GM23338 (cell line): ENCODE results near the gene LHX8. TPM values are rescaled to one million over a fixed set of nuclear protein-coding genes. Genes with fewer than 3 reads are reported as not detected.

Experiments
- ATAC-seq: fragments of 200-7000 bp; cut with Tn5 transposase; 3 replicates; pipeline ENCODE4 v1.9.1; 2020
- DNase-seq: peaks from one replicate; pipeline ENCODE4 v3.0.0-alpha.2; 2015; ENCODE audit warnings: low spot score
- H2AFZ ChIP-seq: fragments of 200-600 bp; sonication (generic); 2 replicates; pipeline ENCODE4 v1.8.0; 2016; ENCODE audit warnings: antibody characterized with exemption, mild to moderate bottlenecking, moderate library complexity
- H3F3A ChIP-seq: fragments of 200-600 bp; sonication (generic); replicated peaks from 2 replicates; pipeline ENCODE4 v1.8.0; 2017; ENCODE audit warnings: antibody characterized with exemption, mixed run types, low read depth
- H3K27ac ChIP-seq: fragments of 200-600 bp; sonication (generic); 2 replicates; pipeline ENCODE4 v1.6.1; 2016; ENCODE audit warnings: low read depth
- H3K27me3 ChIP-seq: fragments of 200-600 bp; sonication (generic); 2 replicates; pipeline ENCODE4 v1.8.0; 2016; ENCODE audit warnings: mild to moderate bottlenecking, mixed run types, moderate library complexity; ENCODE audit not compliant: insufficient read depth
- H3K36me3 ChIP-seq: fragments of 200-600 bp; sonication (generic); 2 replicates; pipeline ENCODE4 v1.8.0; 2016; ENCODE audit warnings: mild to moderate bottlenecking; ENCODE audit not compliant: insufficient read depth
- H3K4me1 ChIP-seq: fragments of 200-600 bp; sonication (generic); 2 replicates; pipeline ENCODE4 v1.8.0; 2016; ENCODE audit warnings: mild to moderate bottlenecking, moderate library complexity; ENCODE audit not compliant: insufficient read depth
- H3K4me2 ChIP-seq: fragments of 200-600 bp; sonication (generic); 2 replicates; pipeline ENCODE4 v1.7.1; 2017; ENCODE audit warnings: mixed run types
- H3K4me3 ChIP-seq: fragments of 200-600 bp; sonication (generic); 2 replicates; pipeline ENCODE4 v1.6.1; 2016; ENCODE audit warnings: mixed run types
- H3K79me2 ChIP-seq: fragments of 200-600 bp; sonication (generic); replicated peaks from 2 replicates; pipeline ENCODE4 v1.8.0; 2017; ENCODE audit warnings: mild to moderate bottlenecking; ENCODE audit not compliant: insufficient read depth
- H3K9me2 ChIP-seq: fragments of 200-600 bp; sonication (generic); 2 replicates; pipeline ENCODE4 v1.8.0; 2017; ENCODE audit not compliant: insufficient read depth
- H4K20me1 ChIP-seq: fragments of 200-600 bp; sonication (generic); replicated peaks from 2 replicates; pipeline ENCODE4 v1.8.0; 2017; ENCODE audit warnings: mild to moderate bottlenecking; ENCODE audit not compliant: insufficient read depth
- H3K27ac Mint-ChIP-seq: 2 replicates; pipeline ENCODE4 v1.8.0; 2020; ENCODE audit warnings: inconsistent platforms, mild to moderate bottlenecking, moderate library complexity, mixed read lengths
- H3K27me3 Mint-ChIP-seq: 3 replicates; pipeline ENCODE4 v1.8.0; 2022; ENCODE audit warnings: low read depth, mild to moderate bottlenecking, moderate library complexity, mixed read lengths, inconsistent platforms; ENCODE audit not compliant: insufficient read depth, poor library complexity
- H3K36me3 Mint-ChIP-seq: 3 replicates; pipeline ENCODE4 v1.8.0; 2021; ENCODE audit warnings: low read depth, mild to moderate bottlenecking, inconsistent platforms, moderate library complexity, mixed read lengths
- H3K4me1 Mint-ChIP-seq: 3 replicates; pipeline ENCODE4 v1.8.0; 2020; ENCODE audit warnings: mild to moderate bottlenecking, inconsistent platforms, mixed read lengths
- H3K4me3 Mint-ChIP-seq: 3 replicates; pipeline ENCODE4 v1.8.0; 2021; ENCODE audit warnings: moderate library complexity, mild to moderate bottlenecking, inconsistent platforms, mixed read lengths
- H3K9me3 Mint-ChIP-seq: 3 replicates; pipeline ENCODE4 v1.8.0; 2020; ENCODE audit warnings: moderate library complexity, mild to moderate bottlenecking, inconsistent platforms, mixed read lengths
- CREB1 ChIP-seq: fragments of 250-450 bp; sonication (Bioruptor Pico); IDR thresholded peaks from 2 replicates; pipeline ENCODE4 v1.5.0; 2020; ENCODE audit warnings: low read depth, mild to moderate bottlenecking, moderate library complexity
- EZH2 ChIP-seq: fragments of 200-600 bp; sonication (generic); IDR thresholded peaks from one replicate; pipeline ENCODE4 v1.8.0; 2017; ENCODE audit warnings: antibody characterized with exemption, mild to moderate bottlenecking, low read depth; ENCODE audit not compliant: unreplicated experiment
- EZH2phosphoT487 ChIP-seq: fragments of 200-600 bp; sonication (generic); IDR thresholded peaks from one replicate; pipeline ENCODE4 v1.8.1; 2018; ENCODE audit warnings: antibody characterized with exemption; ENCODE audit not compliant: unreplicated experiment
- JUNB ChIP-seq: IDR thresholded peaks from one replicate; pipeline ENCODE4 v1.6.1; 2016; ENCODE audit warnings: antibody characterized with exemption; ENCODE audit not compliant: unreplicated experiment
- NANOG ChIP-seq: IDR thresholded peaks from 2 replicates; pipeline ENCODE4 v1.6.1; 2016; ENCODE audit warnings: antibody characterized with exemption, borderline replicate concordance
- POLR2AphosphoS5 ChIP-seq: IDR thresholded peaks from 2 replicates; pipeline ENCODE4 v1.6.1; 2016; ENCODE audit warnings: antibody characterized with exemption, low read depth
- STAT1 ChIP-seq: IDR thresholded peaks from one replicate; pipeline ENCODE4 v1.6.1; 2016; ENCODE audit warnings: antibody characterized with exemption; ENCODE audit not compliant: unreplicated experiment
- ZNF114 ChIP-seq: fragments of 250-450 bp; sonication (Bioruptor Pico); IDR thresholded peaks from 2 replicates; pipeline ENCODE4 v1.5.0; 2020; ENCODE audit warnings: mild to moderate bottlenecking, moderate library complexity
- ZNF331 ChIP-seq: fragments of 250-450 bp; sonication (Bioruptor Pico); IDR thresholded peaks from 2 replicates; pipeline ENCODE4 v1.5.0; 2020; ENCODE audit warnings: low read depth, mild to moderate bottlenecking, moderate library complexity
- polyA plus RNA-seq: library from polyadenylated mRNA; unstranded; fragments of >200 nt; fragmentation: Nextera tagmentation; extraction: Ambion mirVana; gene quantifications from 2 replicates; pipeline ENCODE4 v1.2.1, GENCODE V29; 2016
- total RNA-seq: library from RNA; depleted of rRNA; stranded (reverse); fragments of >200 nt; shearing (Covaris generic); gene quantifications from 2 replicates; pipeline ENCODE4 v1.2.3, GENCODE V29; 2014
- TF ChIP-seq, protein P1 (sequence below): IDR thresholded peaks from one replicate; pipeline ENCODE4 v1.6.1; 2018; ENCODE audit warnings: antibody characterized with exemption; ENCODE audit not compliant: unreplicated experiment
- TF ChIP-seq, protein P2 (sequence below): IDR thresholded peaks from 2 replicates; pipeline ENCODE4 v1.6.1; 2016; ENCODE audit warnings: antibody characterized with exemption
- TF ChIP-seq, protein P3 (sequence below), 2 experiments: fragments of 200-600 bp in 1 of 2; sonication (generic) in 1 of 2; conservative IDR thresholded peaks; 2 replicates each; pipeline versions ENCODE4 v1.5.1 to v1.6.1; 2016 to 2017; ENCODE audit warnings: antibody characterized with exemption in 2 of 2, low read depth in 2 of 2, mild to moderate bottlenecking in 2 of 2, moderate library complexity in 1 of 2
- TF ChIP-seq, protein P4 (sequence below): fragments of 250-450 bp; sonication (Bioruptor Pico); IDR thresholded peaks from 2 replicates; pipeline ENCODE4 v1.5.0; 2020; ENCODE audit warnings: mild to moderate bottlenecking, moderate library complexity

The LHX8 gene
- total and polyA plus RNA-seq, 2 experiments from 2014 or later: 0.68 to 0.73 TPM

DNA sequence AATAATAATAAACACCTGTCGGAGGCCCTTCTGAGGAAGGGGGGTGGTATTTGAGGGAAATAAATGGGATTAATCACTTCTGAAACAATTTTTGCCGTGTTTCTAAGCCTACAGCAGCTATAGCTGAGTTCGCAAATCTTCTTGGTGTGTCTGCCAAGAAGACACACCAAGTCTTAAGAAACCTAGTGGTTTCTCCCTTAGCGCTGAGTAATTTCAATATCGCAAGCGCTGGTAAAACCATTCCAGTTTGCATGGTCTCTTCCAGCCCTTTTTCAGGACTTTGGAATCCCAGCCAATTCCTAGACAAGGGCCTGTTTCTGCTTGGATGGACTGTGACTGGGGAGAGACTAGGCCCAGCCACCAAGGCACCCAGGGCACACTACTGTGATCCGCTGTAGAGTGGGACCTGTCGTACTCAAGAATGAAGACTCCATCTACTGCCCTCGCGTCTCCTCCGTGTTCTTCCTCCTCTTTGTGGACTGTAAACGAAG lies 7.5 kb upstream of the LHX8 start:
- H3K79me2 ChIP-seq: no peaks in the 10 kb centered on the region
- no peaks in the 10 kb centered on the region for H4K20me1 ChIP-seq
- no peaks in the 10 kb centered on the region for H3K36me3 ChIP-seq
- no peak overlapping the region for H2AFZ ChIP-seq
- Mint-ChIP-seq H3K36me3 (no peaks in the 10 kb centered on the region), H3K27ac (no peak overlapping the region), H3K9me3 (0 out of 3 replicates have a peak, but pooled peaks cover 2% of the 10 kb centered on the region), H3K27me3 (peaks cover 54% of the 10 kb centered on the region), H3K4me1 (peaks cover 39% of the 10 kb centered on the region), H3K4me3 (no peak overlapping the region)
- H3K27me3 ChIP-seq: peaks cover 59% of the 10 kb centered on the region
- peaks cover 40% of the 10 kb centered on the region for H3K4me1 ChIP-seq
- no peak overlapping the region for H3K4me3 ChIP-seq
- no peak overlapping the region for H3K4me2 ChIP-seq
- TF ChIP-seq POLR2AphosphoS5 (no peak), EZH2phosphoT487 (no peak), JUNB (no peak), CREB1 (no peak), ZNF331 (CRISPR knock-in tag) (no peak), EZH2 (no peak), NANOG (no peak), STAT1 (no peak), ZNF114 (CRISPR knock-in tag) (no peak)
- TF ChIP-seq, protein P1, sequence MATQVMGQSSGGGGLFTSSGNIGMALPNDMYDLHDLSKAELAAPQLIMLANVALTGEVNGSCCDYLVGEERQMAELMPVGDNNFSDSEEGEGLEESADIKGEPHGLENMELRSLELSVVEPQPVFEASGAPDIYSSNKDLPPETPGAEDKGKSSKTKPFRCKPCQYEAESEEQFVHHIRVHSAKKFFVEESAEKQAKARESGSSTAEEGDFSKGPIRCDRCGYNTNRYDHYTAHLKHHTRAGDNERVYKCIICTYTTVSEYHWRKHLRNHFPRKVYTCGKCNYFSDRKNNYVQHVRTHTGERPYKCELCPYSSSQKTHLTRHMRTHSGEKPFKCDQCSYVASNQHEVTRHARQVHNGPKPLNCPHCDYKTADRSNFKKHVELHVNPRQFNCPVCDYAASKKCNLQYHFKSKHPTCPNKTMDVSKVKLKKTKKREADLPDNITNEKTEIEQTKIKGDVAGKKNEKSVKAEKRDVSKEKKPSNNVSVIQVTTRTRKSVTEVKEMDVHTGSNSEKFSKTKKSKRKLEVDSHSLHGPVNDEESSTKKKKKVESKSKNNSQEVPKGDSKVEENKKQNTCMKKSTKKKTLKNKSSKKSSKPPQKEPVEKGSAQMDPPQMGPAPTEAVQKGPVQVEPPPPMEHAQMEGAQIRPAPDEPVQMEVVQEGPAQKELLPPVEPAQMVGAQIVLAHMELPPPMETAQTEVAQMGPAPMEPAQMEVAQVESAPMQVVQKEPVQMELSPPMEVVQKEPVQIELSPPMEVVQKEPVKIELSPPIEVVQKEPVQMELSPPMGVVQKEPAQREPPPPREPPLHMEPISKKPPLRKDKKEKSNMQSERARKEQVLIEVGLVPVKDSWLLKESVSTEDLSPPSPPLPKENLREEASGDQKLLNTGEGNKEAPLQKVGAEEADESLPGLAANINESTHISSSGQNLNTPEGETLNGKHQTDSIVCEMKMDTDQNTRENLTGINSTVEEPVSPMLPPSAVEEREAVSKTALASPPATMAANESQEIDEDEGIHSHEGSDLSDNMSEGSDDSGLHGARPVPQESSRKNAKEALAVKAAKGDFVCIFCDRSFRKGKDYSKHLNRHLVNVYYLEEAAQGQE: no peak
- TF ChIP-seq, protein P2, sequence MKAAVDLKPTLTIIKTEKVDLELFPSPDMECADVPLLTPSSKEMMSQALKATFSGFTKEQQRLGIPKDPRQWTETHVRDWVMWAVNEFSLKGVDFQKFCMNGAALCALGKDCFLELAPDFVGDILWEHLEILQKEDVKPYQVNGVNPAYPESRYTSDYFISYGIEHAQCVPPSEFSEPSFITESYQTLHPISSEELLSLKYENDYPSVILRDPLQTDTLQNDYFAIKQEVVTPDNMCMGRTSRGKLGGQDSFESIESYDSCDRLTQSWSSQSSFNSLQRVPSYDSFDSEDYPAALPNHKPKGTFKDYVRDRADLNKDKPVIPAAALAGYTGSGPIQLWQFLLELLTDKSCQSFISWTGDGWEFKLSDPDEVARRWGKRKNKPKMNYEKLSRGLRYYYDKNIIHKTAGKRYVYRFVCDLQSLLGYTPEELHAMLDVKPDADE: no peak
- TF ChIP-seq, protein P3, sequence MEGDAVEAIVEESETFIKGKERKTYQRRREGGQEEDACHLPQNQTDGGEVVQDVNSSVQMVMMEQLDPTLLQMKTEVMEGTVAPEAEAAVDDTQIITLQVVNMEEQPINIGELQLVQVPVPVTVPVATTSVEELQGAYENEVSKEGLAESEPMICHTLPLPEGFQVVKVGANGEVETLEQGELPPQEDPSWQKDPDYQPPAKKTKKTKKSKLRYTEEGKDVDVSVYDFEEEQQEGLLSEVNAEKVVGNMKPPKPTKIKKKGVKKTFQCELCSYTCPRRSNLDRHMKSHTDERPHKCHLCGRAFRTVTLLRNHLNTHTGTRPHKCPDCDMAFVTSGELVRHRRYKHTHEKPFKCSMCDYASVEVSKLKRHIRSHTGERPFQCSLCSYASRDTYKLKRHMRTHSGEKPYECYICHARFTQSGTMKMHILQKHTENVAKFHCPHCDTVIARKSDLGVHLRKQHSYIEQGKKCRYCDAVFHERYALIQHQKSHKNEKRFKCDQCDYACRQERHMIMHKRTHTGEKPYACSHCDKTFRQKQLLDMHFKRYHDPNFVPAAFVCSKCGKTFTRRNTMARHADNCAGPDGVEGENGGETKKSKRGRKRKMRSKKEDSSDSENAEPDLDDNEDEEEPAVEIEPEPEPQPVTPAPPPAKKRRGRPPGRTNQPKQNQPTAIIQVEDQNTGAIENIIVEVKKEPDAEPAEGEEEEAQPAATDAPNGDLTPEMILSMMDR (conservative IDR thresholded peaks at IDR 0.05; ENCODE audit: low read depth in 2 of 2): no peak
- TF ChIP-seq, protein P4, sequence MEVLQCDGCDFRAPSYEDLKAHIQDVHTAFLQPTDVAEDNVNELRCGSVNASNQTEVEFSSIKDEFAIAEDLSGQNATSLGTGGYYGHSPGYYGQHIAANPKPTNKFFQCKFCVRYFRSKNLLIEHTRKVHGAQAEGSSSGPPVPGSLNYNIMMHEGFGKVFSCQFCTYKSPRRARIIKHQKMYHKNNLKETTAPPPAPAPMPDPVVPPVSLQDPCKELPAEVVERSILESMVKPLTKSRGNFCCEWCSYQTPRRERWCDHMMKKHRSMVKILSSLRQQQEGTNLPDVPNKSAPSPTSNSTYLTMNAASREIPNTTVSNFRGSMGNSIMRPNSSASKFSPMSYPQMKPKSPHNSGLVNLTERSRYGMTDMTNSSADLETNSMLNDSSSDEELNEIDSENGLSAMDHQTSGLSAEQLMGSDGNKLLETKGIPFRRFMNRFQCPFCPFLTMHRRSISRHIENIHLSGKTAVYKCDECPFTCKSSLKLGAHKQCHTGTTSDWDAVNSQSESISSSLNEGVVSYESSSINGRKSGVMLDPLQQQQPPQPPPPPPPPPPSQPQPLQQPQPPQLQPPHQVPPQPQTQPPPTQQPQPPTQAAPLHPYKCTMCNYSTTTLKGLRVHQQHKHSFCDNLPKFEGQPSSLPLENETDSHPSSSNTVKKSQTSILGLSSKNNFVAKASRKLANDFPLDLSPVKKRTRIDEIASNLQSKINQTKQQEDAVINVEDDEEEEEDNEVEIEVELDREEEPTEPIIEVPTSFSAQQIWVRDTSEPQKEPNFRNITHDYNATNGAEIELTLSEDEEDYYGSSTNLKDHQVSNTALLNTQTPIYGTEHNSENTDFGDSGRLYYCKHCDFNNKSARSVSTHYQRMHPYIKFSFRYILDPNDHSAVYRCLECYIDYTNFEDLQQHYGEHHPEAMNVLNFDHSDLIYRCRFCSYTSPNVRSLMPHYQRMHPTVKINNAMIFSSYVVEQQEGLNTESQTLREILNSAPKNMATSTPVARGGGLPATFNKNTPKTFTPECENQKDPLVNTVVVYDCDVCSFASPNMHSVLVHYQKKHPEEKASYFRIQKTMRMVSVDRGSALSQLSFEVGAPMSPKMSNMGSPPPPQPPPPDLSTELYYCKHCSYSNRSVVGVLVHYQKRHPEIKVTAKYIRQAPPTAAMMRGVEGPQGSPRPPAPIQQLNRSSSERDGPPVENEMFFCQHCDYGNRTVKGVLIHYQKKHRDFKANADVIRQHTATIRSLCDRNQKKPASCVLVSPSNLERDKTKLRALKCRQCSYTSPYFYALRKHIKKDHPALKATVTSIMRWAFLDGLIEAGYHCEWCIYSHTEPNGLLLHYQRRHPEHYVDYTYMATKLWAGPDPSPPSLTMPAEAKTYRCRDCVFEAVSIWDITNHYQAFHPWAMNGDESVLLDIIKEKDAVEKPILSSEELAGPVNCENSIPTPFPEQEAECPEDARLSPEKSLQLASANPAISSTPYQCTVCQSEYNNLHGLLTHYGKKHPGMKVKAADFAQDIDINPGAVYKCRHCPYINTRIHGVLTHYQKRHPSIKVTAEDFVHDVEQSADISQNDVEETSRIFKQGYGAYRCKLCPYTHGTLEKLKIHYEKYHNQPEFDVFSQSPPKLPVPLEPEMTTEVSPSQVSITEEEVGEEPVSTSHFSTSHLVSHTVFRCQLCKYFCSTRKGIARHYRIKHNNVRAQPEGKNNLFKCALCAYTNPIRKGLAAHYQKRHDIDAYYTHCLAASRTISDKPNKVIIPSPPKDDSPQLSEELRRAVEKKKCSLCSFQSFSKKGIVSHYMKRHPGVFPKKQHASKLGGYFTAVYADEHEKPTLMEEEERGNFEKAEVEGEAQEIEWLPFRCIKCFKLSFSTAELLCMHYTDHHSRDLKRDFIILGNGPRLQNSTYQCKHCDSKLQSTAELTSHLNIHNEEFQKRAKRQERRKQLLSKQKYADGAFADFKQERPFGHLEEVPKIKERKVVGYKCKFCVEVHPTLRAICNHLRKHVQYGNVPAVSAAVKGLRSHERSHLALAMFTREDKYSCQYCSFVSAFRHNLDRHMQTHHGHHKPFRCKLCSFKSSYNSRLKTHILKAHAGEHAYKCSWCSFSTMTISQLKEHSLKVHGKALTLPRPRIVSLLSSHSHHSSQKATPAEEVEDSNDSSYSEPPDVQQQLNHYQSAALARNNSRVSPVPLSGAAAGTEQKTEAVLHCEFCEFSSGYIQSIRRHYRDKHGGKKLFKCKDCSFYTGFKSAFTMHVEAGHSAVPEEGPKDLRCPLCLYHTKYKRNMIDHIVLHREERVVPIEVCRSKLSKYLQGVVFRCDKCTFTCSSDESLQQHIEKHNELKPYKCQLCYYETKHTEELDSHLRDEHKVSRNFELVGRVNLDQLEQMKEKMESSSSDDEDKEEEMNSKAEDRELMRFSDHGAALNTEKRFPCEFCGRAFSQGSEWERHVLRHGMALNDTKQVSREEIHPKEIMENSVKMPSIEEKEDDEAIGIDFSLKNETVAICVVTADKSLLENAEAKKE: no peak
- DNase-seq: no peak
- H3K9me2 ChIP-seq: no peaks in the 10 kb centered on the region; the same call in 1 of the 2 replicates
- peaks cover 18% of the 10 kb centered on the region for H3F3A ChIP-seq
- no peak for ATAC-seq
- H3K27ac ChIP-seq: no peak overlapping the region
